ENCODE measurements around the gene PCBP4.

PCBP4 gene

GRCh38 chr3:51908026-51908425, 59.2 kb downstream of the PCBP4 start:
- DNase-seq (ENCODE audit: low read depth in 3 of 3), result no peak

Measured in stimulated activated CD4-positive, alpha-beta T cell treated with anti-CD3 and anti-CD28 coated beads, TNF-alpha, amount 100 ng/mL, for 4 hours (primary cell).